H9 (cell line): ENCODE measurements around the gene SMARCD3. TPM values are rescaled to one million over a fixed set of nuclear protein-coding genes. Genes with fewer than 3 reads are reported as not detected.
A peak's percentile ranks its signal among the peaks of the same experiment; 100 is the strongest.

Experiments used
- DNase-seq: peaks from one replicate; pipeline ENCODE4 v3.0.0-alpha.2; 2017
- H2AFZ ChIP-seq: one replicate; pipeline ENCODE4 v1.6.1; 2013; ENCODE audit warnings: mild to moderate bottlenecking, low read length, control low read depth, moderate library complexity
- H2AK5ac ChIP-seq: 2 replicates; pipeline ENCODE4 v1.6.1; 2013; ENCODE audit warnings: low read length, control low read depth, mixed read lengths; ENCODE audit not compliant: insufficient read length
- H2BK120ac ChIP-seq: one replicate; pipeline ENCODE4 v1.6.1; 2013; ENCODE audit warnings: low read depth, mild to moderate bottlenecking, low read length, control low read depth, inconsistent platforms; ENCODE audit not compliant: poor library complexity, severe bottlenecking
- H2BK12ac ChIP-seq: 2 replicates; pipeline ENCODE4 v1.6.1; 2013; ENCODE audit warnings: low read length, control low read depth, mixed read lengths, low read depth; ENCODE audit not compliant: insufficient read length
- H2BK15ac ChIP-seq: 2 replicates; pipeline ENCODE4 v1.6.1; 2013; ENCODE audit warnings: low read depth, low read length, control low read depth
- H2BK20ac ChIP-seq: one replicate; pipeline ENCODE4 v1.6.1; 2013; ENCODE audit warnings: low read depth, mild to moderate bottlenecking, low read length, control low read depth, inconsistent platforms; ENCODE audit not compliant: poor library complexity, severe bottlenecking
- H2BK5ac ChIP-seq: 2 replicates; pipeline ENCODE4 v1.6.1; 2013; ENCODE audit warnings: low read length, control low read depth, mixed read lengths; ENCODE audit not compliant: insufficient read length
- H3K14ac ChIP-seq: 2 replicates; pipeline ENCODE4 v1.6.1; 2013; ENCODE audit warnings: low read length, control low read depth; ENCODE audit not compliant: insufficient read depth
- H3K18ac ChIP-seq: 2 replicates; pipeline ENCODE4 v1.6.1; 2013; ENCODE audit warnings: low read depth, mild to moderate bottlenecking, mixed read lengths, low read length, control low read depth; ENCODE audit not compliant: insufficient read length
- H3K23ac ChIP-seq: 2 replicates; pipeline ENCODE4 v1.6.1; 2013; ENCODE audit warnings: low read length, control low read depth, mixed read lengths, low read depth; ENCODE audit not compliant: insufficient read length
- H3K23me2 ChIP-seq: 2 replicates; pipeline ENCODE4 v1.6.1; 2013; ENCODE audit warnings: low read depth, mild to moderate bottlenecking, mixed read lengths, low read length, control low read depth; ENCODE audit not compliant: insufficient read length, poor library complexity, severe bottlenecking
- H3K27ac ChIP-seq: 2 replicates; pipeline ENCODE4 v1.5.1; 2013; ENCODE audit warnings: low read length, control low read depth, mixed read lengths, low read depth; ENCODE audit not compliant: insufficient read length
- H3K27me3 ChIP-seq: 2 replicates; pipeline ENCODE4 v1.6.1; 2013; ENCODE audit warnings: low read length, control low read depth, inconsistent platforms; ENCODE audit not compliant: insufficient read depth
- H3K4ac ChIP-seq: 2 replicates; pipeline ENCODE4 v1.6.1; 2013; ENCODE audit warnings: low read depth, mild to moderate bottlenecking, control low read depth, inconsistent platforms, low read length, moderate library complexity
- H3K4me1 ChIP-seq: 2 replicates; pipeline ENCODE4 v1.6.1; 2013; ENCODE audit warnings: low read length, control low read depth, inconsistent platforms; ENCODE audit not compliant: insufficient read depth
- H3K4me2 ChIP-seq: 2 replicates; pipeline ENCODE4 v1.6.1; 2013; ENCODE audit warnings: low read length, control low read depth, mixed read lengths; ENCODE audit not compliant: insufficient read length, insufficient read depth
- H3K56ac ChIP-seq: 2 replicates; pipeline ENCODE4 v1.6.1; 2013; ENCODE audit warnings: low read depth, mild to moderate bottlenecking, mixed read lengths, low read length, control low read depth; ENCODE audit not compliant: insufficient read length
- H3K79me1 ChIP-seq: 2 replicates; pipeline ENCODE4 v1.6.1; 2013; ENCODE audit warnings: low read depth, mild to moderate bottlenecking, moderate library complexity, low read length, control low read depth, inconsistent platforms; ENCODE audit not compliant: insufficient read depth, poor library complexity, severe bottlenecking
- H3K79me2 ChIP-seq: 2 replicates; pipeline ENCODE4 v1.6.1; 2013; ENCODE audit warnings: low read length, control low read depth, inconsistent platforms; ENCODE audit not compliant: insufficient read depth
- H3K9ac ChIP-seq: 2 replicates; pipeline ENCODE4 v1.6.1; 2013; ENCODE audit warnings: low read length, control low read depth, mixed read lengths; ENCODE audit not compliant: insufficient read length; ENCODE audit errors: extremely low read depth
- H3K9me3 ChIP-seq: one replicate; pipeline ENCODE4 v1.6.1; 2013; ENCODE audit warnings: low read depth, low read length, inconsistent platforms; ENCODE audit not compliant: control insufficient read depth
- H3T11ph ChIP-seq: one replicate; pipeline ENCODE4 v1.6.1; 2013; ENCODE audit warnings: mild to moderate bottlenecking, low read length, control low read depth, inconsistent platforms
- H4K20me1 ChIP-seq: one replicate; pipeline ENCODE4 v1.6.1; 2013; ENCODE audit not compliant: control insufficient read depth, insufficient read length, insufficient read depth
- H4K5ac ChIP-seq: 2 replicates; pipeline ENCODE4 v1.6.1; 2013; ENCODE audit warnings: low read depth, mild to moderate bottlenecking, mixed read lengths, low read length, control low read depth; ENCODE audit not compliant: insufficient read length
- H4K8ac ChIP-seq: replicated peaks from 2 replicates; pipeline ENCODE4 v1.6.1; 2013; ENCODE audit warnings: low read length, control low read depth, mixed read lengths, low read depth; ENCODE audit not compliant: insufficient read length
- H4K91ac ChIP-seq: 2 replicates; pipeline ENCODE4 v1.6.1; 2013; ENCODE audit warnings: low read depth, mild to moderate bottlenecking, moderate library complexity, mixed read lengths, low read length, control low read depth; ENCODE audit not compliant: insufficient read length
- H3K27ac Mint-ChIP-seq, 3 experiments: 2 replicates in 2 of 3; 3 replicates in 1 of 3; pipeline ENCODE4 v1.8.0; 2020 to 2021; ENCODE audit warnings: mixed read lengths in 3 of 3, mild to moderate bottlenecking in 1 of 3, moderate library complexity in 1 of 3
- H3K27me3 Mint-ChIP-seq: 2 replicates; pipeline ENCODE4 v1.8.0; 2021; ENCODE audit warnings: low read depth, mild to moderate bottlenecking, moderate library complexity, mixed read lengths
- H3K36me3 Mint-ChIP-seq, 3 experiments: 2 replicates in 2 of 3; 3 replicates in 1 of 3; pipeline ENCODE4 v1.8.0; 2020 to 2021; ENCODE audit warnings: low read depth in 3 of 3, mixed read lengths in 3 of 3; ENCODE audit not compliant: insufficient read depth in 1 of 3
- H3K4me1 Mint-ChIP-seq, 2 experiments: 2 replicates each; pipeline ENCODE4 v1.8.0; 2020; ENCODE audit warnings: mixed read lengths in 2 of 2
- H3K4me3 Mint-ChIP-seq, 2 experiments: 2 replicates in 1 of 2; 3 replicates in 1 of 2; pipeline ENCODE4 v1.8.0; 2020 to 2021; ENCODE audit warnings: mild to moderate bottlenecking in 2 of 2, mixed read lengths in 2 of 2, moderate library complexity in 1 of 2
- H3K9me3 Mint-ChIP-seq, 2 experiments: 2 replicates in 1 of 2; 3 replicates in 1 of 2; pipeline ENCODE4 v1.8.0; 2020; ENCODE audit warnings: mild to moderate bottlenecking in 2 of 2, mixed read lengths in 2 of 2, moderate library complexity in 1 of 2
- CTCF ChIP-seq: fragments of 200-600 bp; sonication (generic); conservative IDR thresholded peaks from 3 replicates; pipeline ENCODE4 v1.8.0; 2021; ENCODE audit warnings: antibody characterized with exemption, mild to moderate bottlenecking
- WGBS: extraction: QIAGEN DNeasy Blood & Tissue Kit; methylation state at CpG from one replicate; pipeline ENCODE4 v1.1.7; 2013; ENCODE audit warnings: missing lambda C conversion rate, low lambda C conversion rate, mixed read lengths; ENCODE audit not compliant: insufficient read length; ENCODE audit errors: extremely low coverage; 5-methylcytosine and 5-hydroxymethylcytosine counted together
- total RNA-seq: library from RNA; stranded (reverse); gene quantifications from 2 replicates; pipeline ENCODE4 v1.2.1, GENCODE V29; 2021

Gene SMARCD3
- total RNA-seq, 1 experiment from 2014 or later = 5.0 TPM

- H3K4me2 ChIP-seq = peak overlapping the region; percentile 59
These were observed 4.2 kb downstream of the SMARCD3 start for GRCh38 chr7:151244196-151244840.

More at GRCh38 chr7:151244196-151244840, 4.2 kb downstream of the SMARCD3 start:
- no peak overlapping the region for H3K4ac ChIP-seq
- H3T11ph ChIP-seq = no peak overlapping the region
- H2BK5ac ChIP-seq = no peak overlapping the region
- peaks cover 10% of the 10 kb centered on the region; the same call in 1 of the 2 replicates for H3K27me3 ChIP-seq
- peak; percentile 94 for TF ChIP-seq CTCF
- no peak overlapping the region for H4K5ac ChIP-seq
- peaks cover 0 to 2% (median 2%) of the 10 kb centered on the region in 3 experiments; a peak in 5 of 7 replicates for H3K36me3 Mint-ChIP-seq
- peaks cover 10% of the 10 kb centered on the region for H3K23me2 ChIP-seq
- no peak overlapping the region for H3K14ac ChIP-seq
- H3K4me1 ChIP-seq = no peaks in the 10 kb centered on the region; the same call in 1 of the 2 replicates
- peaks cover 38 to 47% of the 10 kb centered on the region in 2 experiments for H3K4me1 Mint-ChIP-seq
- no peak overlapping the region for H3K23ac ChIP-seq
- no peak overlapping the region for H3K27ac Mint-ChIP-seq
- H2BK20ac ChIP-seq = no peak overlapping the region
- no peaks in the 10 kb centered on the region for H3K9me3 ChIP-seq
- no peaks in the 10 kb centered on the region; a peak in 1 of 5 replicates for H3K9me3 Mint-ChIP-seq
- H3K4me3 Mint-ChIP-seq = peak overlapping the region; percentile 52 to 77; a peak in 4 of 5 replicates
- H3K56ac ChIP-seq = no peak overlapping the region
- no peak overlapping the region for H4K8ac ChIP-seq
- DNase-seq = peak; percentile 54
- H4K20me1 ChIP-seq = no peaks in the 10 kb centered on the region
- peaks cover 55% of the 10 kb centered on the region for H3K27me3 Mint-ChIP-seq
- H2AFZ ChIP-seq = no peak overlapping the region
- H2BK120ac ChIP-seq = no peak overlapping the region
- no peaks in the 10 kb centered on the region for H3K79me1 ChIP-seq
- H2BK15ac ChIP-seq = no peak overlapping the region
- no CpG with 5 or more reads among the region's 10 CpGs for WGBS
- no peak overlapping the region for H2BK12ac ChIP-seq
- no peaks in the 10 kb centered on the region for H3K79me2 ChIP-seq
- H4K91ac ChIP-seq = no peak overlapping the region
- no peak overlapping the region for H2AK5ac ChIP-seq
- no peak overlapping the region for H3K9ac ChIP-seq
- no peak overlapping the region for H3K18ac ChIP-seq
- no peak overlapping the region for H3K27ac ChIP-seq
